ENCODE data around the gene DSTN.

DNA sequence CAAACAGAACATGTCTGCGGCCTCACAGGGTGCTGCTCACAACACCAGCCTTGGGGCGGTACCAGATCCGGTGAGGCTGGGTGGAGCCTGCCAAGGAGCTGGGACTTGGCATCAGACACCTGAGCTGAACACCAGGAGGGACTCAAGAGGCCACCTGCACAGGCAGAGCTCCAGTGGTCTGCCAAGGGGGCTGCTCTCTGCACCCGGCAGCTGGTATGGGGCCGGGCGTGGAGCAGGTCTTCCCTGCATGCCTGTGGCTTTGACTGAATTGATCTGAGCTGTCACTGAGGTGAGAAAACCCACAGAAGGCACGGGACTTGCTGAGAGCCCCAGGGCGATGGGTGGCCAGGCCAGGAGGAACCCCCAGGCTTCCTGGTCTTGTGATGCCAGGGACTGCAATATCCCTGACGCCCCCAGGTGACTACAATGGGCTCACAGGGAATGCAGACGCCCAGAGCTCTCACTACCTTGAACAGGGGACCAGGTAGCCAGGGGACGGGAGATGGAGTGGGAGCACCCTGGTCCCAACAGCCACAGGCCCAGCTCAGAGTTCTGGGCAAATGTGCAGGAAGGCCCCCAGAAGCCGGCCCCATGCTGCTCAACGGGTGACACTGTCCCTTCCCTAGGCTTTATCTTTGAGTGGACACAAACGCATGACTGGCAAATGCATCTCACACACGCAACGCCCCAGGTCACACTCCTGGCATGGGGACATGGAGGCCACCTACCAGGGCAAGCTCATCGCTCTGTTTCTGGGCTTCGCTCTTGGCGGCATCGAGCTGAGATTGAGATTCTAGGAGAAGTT lies 48.2 kb downstream of the DSTN start:
- TF ChIP-seq, protein P1, sequence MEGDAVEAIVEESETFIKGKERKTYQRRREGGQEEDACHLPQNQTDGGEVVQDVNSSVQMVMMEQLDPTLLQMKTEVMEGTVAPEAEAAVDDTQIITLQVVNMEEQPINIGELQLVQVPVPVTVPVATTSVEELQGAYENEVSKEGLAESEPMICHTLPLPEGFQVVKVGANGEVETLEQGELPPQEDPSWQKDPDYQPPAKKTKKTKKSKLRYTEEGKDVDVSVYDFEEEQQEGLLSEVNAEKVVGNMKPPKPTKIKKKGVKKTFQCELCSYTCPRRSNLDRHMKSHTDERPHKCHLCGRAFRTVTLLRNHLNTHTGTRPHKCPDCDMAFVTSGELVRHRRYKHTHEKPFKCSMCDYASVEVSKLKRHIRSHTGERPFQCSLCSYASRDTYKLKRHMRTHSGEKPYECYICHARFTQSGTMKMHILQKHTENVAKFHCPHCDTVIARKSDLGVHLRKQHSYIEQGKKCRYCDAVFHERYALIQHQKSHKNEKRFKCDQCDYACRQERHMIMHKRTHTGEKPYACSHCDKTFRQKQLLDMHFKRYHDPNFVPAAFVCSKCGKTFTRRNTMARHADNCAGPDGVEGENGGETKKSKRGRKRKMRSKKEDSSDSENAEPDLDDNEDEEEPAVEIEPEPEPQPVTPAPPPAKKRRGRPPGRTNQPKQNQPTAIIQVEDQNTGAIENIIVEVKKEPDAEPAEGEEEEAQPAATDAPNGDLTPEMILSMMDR (conservative IDR thresholded peaks at IDR 0.05; ENCODE audit: low read depth in 2 of 2): no peak
- TF ChIP-seq EZH2 (IDR thresholded peaks at IDR 0.05; ENCODE audit: low read depth, unreplicated experiment): no peak
- no peak for TF ChIP-seq CREB1 (CRISPR knock-in tag; IDR thresholded peaks at IDR 0.05; ENCODE audit: low read depth)
- no peak for TF ChIP-seq POLR2AphosphoS5 (IDR thresholded peaks at IDR 0.05; ENCODE audit: low read depth)
- TF ChIP-seq, protein P2, sequence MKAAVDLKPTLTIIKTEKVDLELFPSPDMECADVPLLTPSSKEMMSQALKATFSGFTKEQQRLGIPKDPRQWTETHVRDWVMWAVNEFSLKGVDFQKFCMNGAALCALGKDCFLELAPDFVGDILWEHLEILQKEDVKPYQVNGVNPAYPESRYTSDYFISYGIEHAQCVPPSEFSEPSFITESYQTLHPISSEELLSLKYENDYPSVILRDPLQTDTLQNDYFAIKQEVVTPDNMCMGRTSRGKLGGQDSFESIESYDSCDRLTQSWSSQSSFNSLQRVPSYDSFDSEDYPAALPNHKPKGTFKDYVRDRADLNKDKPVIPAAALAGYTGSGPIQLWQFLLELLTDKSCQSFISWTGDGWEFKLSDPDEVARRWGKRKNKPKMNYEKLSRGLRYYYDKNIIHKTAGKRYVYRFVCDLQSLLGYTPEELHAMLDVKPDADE (IDR thresholded peaks at IDR 0.05): no peak
- TF ChIP-seq STAT1 (IDR thresholded peaks at IDR 0.05; ENCODE audit: unreplicated experiment): no peak
- TF ChIP-seq, protein P3, sequence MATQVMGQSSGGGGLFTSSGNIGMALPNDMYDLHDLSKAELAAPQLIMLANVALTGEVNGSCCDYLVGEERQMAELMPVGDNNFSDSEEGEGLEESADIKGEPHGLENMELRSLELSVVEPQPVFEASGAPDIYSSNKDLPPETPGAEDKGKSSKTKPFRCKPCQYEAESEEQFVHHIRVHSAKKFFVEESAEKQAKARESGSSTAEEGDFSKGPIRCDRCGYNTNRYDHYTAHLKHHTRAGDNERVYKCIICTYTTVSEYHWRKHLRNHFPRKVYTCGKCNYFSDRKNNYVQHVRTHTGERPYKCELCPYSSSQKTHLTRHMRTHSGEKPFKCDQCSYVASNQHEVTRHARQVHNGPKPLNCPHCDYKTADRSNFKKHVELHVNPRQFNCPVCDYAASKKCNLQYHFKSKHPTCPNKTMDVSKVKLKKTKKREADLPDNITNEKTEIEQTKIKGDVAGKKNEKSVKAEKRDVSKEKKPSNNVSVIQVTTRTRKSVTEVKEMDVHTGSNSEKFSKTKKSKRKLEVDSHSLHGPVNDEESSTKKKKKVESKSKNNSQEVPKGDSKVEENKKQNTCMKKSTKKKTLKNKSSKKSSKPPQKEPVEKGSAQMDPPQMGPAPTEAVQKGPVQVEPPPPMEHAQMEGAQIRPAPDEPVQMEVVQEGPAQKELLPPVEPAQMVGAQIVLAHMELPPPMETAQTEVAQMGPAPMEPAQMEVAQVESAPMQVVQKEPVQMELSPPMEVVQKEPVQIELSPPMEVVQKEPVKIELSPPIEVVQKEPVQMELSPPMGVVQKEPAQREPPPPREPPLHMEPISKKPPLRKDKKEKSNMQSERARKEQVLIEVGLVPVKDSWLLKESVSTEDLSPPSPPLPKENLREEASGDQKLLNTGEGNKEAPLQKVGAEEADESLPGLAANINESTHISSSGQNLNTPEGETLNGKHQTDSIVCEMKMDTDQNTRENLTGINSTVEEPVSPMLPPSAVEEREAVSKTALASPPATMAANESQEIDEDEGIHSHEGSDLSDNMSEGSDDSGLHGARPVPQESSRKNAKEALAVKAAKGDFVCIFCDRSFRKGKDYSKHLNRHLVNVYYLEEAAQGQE (IDR thresholded peaks at IDR 0.05; ENCODE audit: unreplicated experiment): no peak
- TF ChIP-seq EZH2phosphoT487 (IDR thresholded peaks at IDR 0.05; ENCODE audit: unreplicated experiment): no peak
- TF ChIP-seq ZNF114 (CRISPR knock-in tag; IDR thresholded peaks at IDR 0.05): no peak
- TF ChIP-seq JUNB (IDR thresholded peaks at IDR 0.05; ENCODE audit: unreplicated experiment): no peak
- TF ChIP-seq ZNF331 (CRISPR knock-in tag; IDR thresholded peaks at IDR 0.05; ENCODE audit: low read depth): no peak

Data from GM23338 (cell line).